Endothelial cell (in vitro differentiated cells): Measurements from ENCODE around the gene ZDHHC1. TPM values are rescaled to one million over a fixed set of nuclear protein-coding genes. Genes with fewer than 3 reads are reported as not detected.

Experiments
- DNase-seq: peaks from one replicate; pipeline ENCODE4 v3.0.0; 2021; ENCODE audit warnings: low spot score
- H3K27ac Mint-ChIP-seq: one replicate; pipeline ENCODE4 v1.8.0; 2021; ENCODE audit warnings: mixed read lengths, inconsistent platforms; ENCODE audit not compliant: unreplicated experiment
- H3K27me3 Mint-ChIP-seq: one replicate; pipeline ENCODE4 v1.8.0; 2021; ENCODE audit warnings: mild to moderate bottlenecking, moderate library complexity, mixed read lengths, inconsistent platforms; ENCODE audit not compliant: unreplicated experiment
- H3K36me3 Mint-ChIP-seq: one replicate; pipeline ENCODE4 v1.8.0; 2021; ENCODE audit warnings: mild to moderate bottlenecking, low read depth, mixed read lengths, inconsistent platforms; ENCODE audit not compliant: unreplicated experiment
- H3K4me1 Mint-ChIP-seq: one replicate; pipeline ENCODE4 v1.8.0; 2021; ENCODE audit warnings: mild to moderate bottlenecking, mixed read lengths, inconsistent platforms; ENCODE audit not compliant: unreplicated experiment
- H3K4me3 Mint-ChIP-seq: one replicate; pipeline ENCODE4 v1.8.0; 2021; ENCODE audit warnings: mild to moderate bottlenecking, mixed read lengths, inconsistent platforms; ENCODE audit not compliant: unreplicated experiment
- H3K9me3 Mint-ChIP-seq: one replicate; pipeline ENCODE4 v1.8.0; 2021; ENCODE audit warnings: mixed read lengths, inconsistent platforms; ENCODE audit not compliant: unreplicated experiment
- CTCF ChIP-seq: fragments of 200-600 bp; sonication (generic); IDR thresholded peaks from one replicate; pipeline ENCODE4 v1.5.0; 2021; ENCODE audit warnings: antibody characterized with exemption; ENCODE audit not compliant: unreplicated experiment
- total RNA-seq: library from RNA; stranded (reverse); fragmentation: NEBNext Ultra II Directional; extraction: Animal tissue kit (Norgen Biotek cat#: 25700); gene quantifications from one replicate; pipeline ENCODE4 v1.2.1, GENCODE V29; 2021; ENCODE audit not compliant: unreplicated experiment

ZDHHC1 gene
- total RNA-seq, 1 donor from 2014 or later = 7.2 TPM

DNA sequence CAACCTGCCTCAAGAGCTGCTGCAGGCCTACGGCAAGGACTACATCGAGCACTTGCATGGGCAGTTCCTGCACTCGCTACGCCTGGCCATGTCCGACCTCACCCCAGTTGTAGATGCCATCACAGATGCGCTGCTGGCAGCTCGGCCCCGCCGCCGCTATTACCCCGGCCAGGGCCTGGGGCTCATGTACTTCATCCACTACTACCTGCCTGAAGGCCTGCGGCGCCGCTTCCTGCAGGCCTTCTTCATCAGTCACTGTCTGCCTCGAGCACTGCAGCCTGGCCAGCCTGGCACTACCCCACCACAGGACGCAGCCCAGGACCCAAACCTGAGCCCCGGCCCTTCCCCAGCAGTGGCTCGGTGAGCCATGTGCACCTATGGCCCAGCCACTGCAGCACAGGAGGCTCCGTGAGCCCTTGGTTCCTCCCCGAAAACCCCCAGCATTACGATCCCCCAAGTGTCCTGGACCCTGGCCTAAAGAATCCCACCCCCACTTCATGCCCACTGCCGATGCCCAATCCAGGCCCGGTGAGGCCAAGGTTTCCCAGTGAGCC, 20.4 kb upstream of the ZDHHC1 start:
- Mint-ChIP-seq H3K4me1 (peaks cover 17% of the 10 kb centered on the region), H3K36me3 (peaks cover 23% of the 10 kb centered on the region), H3K4me3 (peak overlapping the region; percentile 32), H3K27me3 (peaks cover 25% of the 10 kb centered on the region), H3K27ac (no peak overlapping the region), H3K9me3 (no peaks in the 10 kb centered on the region)
- no peak for TF ChIP-seq CTCF
- DNase-seq = no peak

DNA sequence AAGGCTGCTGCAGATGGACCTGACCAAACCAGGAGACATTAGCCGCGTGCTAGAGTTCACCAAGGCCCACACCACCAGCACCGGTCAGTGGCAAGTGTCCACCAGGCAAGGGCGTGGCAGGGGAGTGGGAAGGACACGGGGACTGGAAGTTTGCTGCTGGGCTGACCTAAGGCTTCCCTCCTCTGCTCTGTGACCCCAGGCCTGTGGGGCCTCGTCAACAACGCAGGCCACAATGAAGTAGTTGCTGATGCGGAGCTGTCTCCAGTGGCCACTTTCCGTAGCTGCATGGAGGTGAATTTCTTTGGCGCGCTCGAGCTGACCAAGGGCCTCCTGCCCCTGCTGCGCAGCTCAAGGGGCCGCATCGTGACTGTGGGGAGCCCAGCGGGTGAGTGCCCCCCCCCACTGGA, 19.5 kb upstream of the ZDHHC1 start:
- no peak for TF ChIP-seq CTCF
- Mint-ChIP-seq H3K4me3 (no peak overlapping the region), H3K27me3 (peaks cover 23% of the 10 kb centered on the region), H3K4me1 (peaks cover 20% of the 10 kb centered on the region), H3K27ac (no peak overlapping the region), H3K9me3 (no peaks in the 10 kb centered on the region), H3K36me3 (peaks cover 22% of the 10 kb centered on the region)
- no peak for DNase-seq

DNA sequence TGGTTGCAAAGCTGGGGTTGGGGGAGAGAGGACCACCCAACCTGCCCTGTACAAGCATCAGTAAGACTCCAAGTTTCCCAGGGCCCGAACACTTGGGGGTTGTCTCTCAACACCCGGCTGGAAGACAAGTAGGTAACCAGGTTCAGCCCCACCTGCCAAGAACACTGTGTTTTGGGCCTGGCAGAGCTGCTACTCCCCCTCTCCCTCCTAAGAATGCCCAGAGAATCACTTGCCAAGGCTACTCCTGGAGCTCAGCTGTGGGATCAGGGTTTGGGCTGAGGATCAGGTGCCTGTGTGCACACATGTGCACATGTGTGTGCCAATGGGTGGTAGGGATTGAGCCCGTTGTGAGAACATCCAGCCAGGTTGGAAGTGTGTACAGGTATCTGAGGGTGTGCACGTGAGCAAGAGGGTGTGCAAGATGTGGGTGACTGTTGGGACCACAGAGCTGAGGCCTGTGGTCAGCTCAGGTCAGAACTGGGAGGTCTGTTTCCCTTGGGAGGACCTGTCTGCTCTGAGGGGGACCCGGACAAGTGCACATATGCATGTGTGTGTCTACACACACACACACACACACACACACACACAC, 16.9 kb upstream of the ZDHHC1 start:
- no peak for TF ChIP-seq CTCF
- Mint-ChIP-seq H3K4me3 (peak overlapping the region; percentile 44), H3K27me3 (peaks cover 22% of the 10 kb centered on the region), H3K27ac (no peak overlapping the region), H3K4me1 (peaks cover 28% of the 10 kb centered on the region), H3K9me3 (no peaks in the 10 kb centered on the region), H3K36me3 (peaks cover 9% of the 10 kb centered on the region)
- no peak for DNase-seq

DNA sequence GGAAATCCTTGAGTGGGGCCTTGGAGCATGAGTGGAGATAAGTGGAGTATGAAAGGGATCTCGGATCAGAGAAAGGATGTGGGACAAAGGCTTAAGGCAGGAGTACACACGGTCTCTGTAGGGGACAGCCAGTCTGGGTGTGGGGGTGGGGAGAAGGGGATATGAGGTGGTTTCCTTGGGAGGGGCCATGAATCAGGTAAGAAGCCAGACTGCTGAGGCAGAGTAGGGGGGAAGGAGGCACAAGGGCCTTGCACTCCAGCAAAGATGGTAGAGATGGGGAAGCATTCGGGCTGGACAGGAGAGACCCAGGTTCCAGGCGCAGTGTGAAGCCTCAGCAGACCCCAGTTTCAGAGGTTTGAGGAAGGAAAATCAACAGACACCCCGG, 16.2 kb upstream of the ZDHHC1 start:
- no peak for DNase-seq
- peaks cover 22% of the 10 kb centered on the region for H3K27me3 Mint-ChIP-seq
- no peak for TF ChIP-seq CTCF
- no peaks in the 10 kb centered on the region for H3K9me3 Mint-ChIP-seq
- H3K27ac Mint-ChIP-seq = no peak overlapping the region
- H3K4me1 Mint-ChIP-seq = peaks cover 28% of the 10 kb centered on the region
- H3K4me3 Mint-ChIP-seq = no peak overlapping the region
- H3K36me3 Mint-ChIP-seq = peaks cover 3% of the 10 kb centered on the region

GRCh38 chr16:67431775-67432505, 15.7 kb upstream of the ZDHHC1 start:
- peaks cover 22% of the 10 kb centered on the region for H3K27me3 Mint-ChIP-seq
- no peak overlapping the region for H3K27ac Mint-ChIP-seq
- H3K9me3 Mint-ChIP-seq = no peaks in the 10 kb centered on the region
- H3K4me3 Mint-ChIP-seq = peak overlapping the region; percentile 77
- peaks cover 3% of the 10 kb centered on the region for H3K36me3 Mint-ChIP-seq
- H3K4me1 Mint-ChIP-seq = peaks cover 28% of the 10 kb centered on the region
- no peak for TF ChIP-seq CTCF
- DNase-seq = no peak
